Common myeloid progenitor, CD34-positive (primary cell): Measurements from ENCODE around the gene HOPX.
"Not testable (repeated sequence)": the region's sequence is repeated elsewhere in the genome, so short reads cannot be mapped to it uniquely, and the experiment has no call there.

ENCODE experiments used
- CTCF ChIA-PET: fragments of 350-600 bp; sonication (Branson Sonifier 250); formaldehyde crosslinking; loops from one replicate; lab custom pipeline; 2021; ENCODE audit warnings: antibody characterized with exemption; lab: Charles Lee
- POLR2A ChIA-PET: fragments of 350-600 bp; sonication (Branson Sonifier 250); formaldehyde crosslinking; loops from one replicate; lab custom pipeline; 2021; ENCODE audit warnings: antibody characterized with exemption; lab: Charles Lee
- DNase-seq, 3 donors: peaks; one replicate each; pipeline versions ENCODE4 v3.0.0 to v3.0.0-alpha.2; 2013
- H3K27ac ChIP-seq, 2 experiments: 1 replicate in 1 of 2; 2 replicates in 1 of 2; pipeline ENCODE4 v1.7.0; 2013; ENCODE audit warnings: inconsistent platforms in 2 of 2, low read length in 2 of 2, mild to moderate bottlenecking in 2 of 2, low read depth in 1 of 2, moderate library complexity in 1 of 2; ENCODE audit not compliant: severe bottlenecking in 2 of 2, insufficient read depth in 1 of 2, poor library complexity in 1 of 2
- H3K27me3 ChIP-seq, 5 experiments: replicated peaks in 2 of 5; 1 replicate in 3 of 5; 2 replicates in 2 of 5; pipeline versions ENCODE4 v1.6.1 to v1.7.0; 2013; ENCODE audit warnings: low read length in 4 of 5, mild to moderate bottlenecking in 2 of 5, moderate library complexity in 2 of 5, inconsistent platforms in 1 of 5; ENCODE audit not compliant: insufficient read depth in 5 of 5, control insufficient read depth in 4 of 5
- H3K36me3 ChIP-seq, 4 experiments: 1 replicate in 2 of 4; 2 replicates in 2 of 4; pipeline versions ENCODE4 v1.6.1 to v1.7.0; 2013; ENCODE audit warnings: low read length in 3 of 4, control low read depth in 1 of 4, mild to moderate bottlenecking in 1 of 4; ENCODE audit not compliant: control insufficient read depth in 4 of 4, insufficient read depth in 4 of 4
- H3K4me1 ChIP-seq, 4 experiments: 1 replicate in 3 of 4; 2 replicates in 1 of 4; pipeline versions ENCODE4 v1.6.1 to v1.7.1; 2013; ENCODE audit warnings: low read length in 3 of 4, mild to moderate bottlenecking in 3 of 4, control low read depth in 1 of 4, inconsistent platforms in 1 of 4, moderate library complexity in 1 of 4; ENCODE audit not compliant: control insufficient read depth in 4 of 4, insufficient read depth in 4 of 4; ENCODE audit errors: control extremely low read depth in 1 of 4
- H3K4me3 ChIP-seq, 7 experiments: 1 replicate in 4 of 7; 2 replicates in 3 of 7; pipeline versions ENCODE4 v1.5.1 to v1.7.0; 2013; ENCODE audit warnings: mild to moderate bottlenecking in 7 of 7, low read length in 6 of 7, moderate library complexity in 6 of 7, inconsistent platforms in 2 of 7, low read depth in 2 of 7, control low read depth in 1 of 7; ENCODE audit not compliant: insufficient read depth in 4 of 7, control insufficient read depth in 1 of 7; ENCODE audit errors: extremely low read depth in 1 of 7
- H3K9me3 ChIP-seq, 5 experiments: 1 replicate in 4 of 5; 2 replicates in 1 of 5; pipeline versions ENCODE4 v1.6.1 to v1.7.1; 2013; ENCODE audit warnings: low read length in 4 of 5, mild to moderate bottlenecking in 2 of 5, inconsistent platforms in 1 of 5, low read depth in 1 of 5, moderate library complexity in 1 of 5; ENCODE audit not compliant: control insufficient read depth in 4 of 5, insufficient read depth in 2 of 5; ENCODE audit errors: control extremely low read depth in 1 of 5
- WGBS: methylation state at CpG from one replicate; pipeline ENCODE4 v1.1.5; 2013; ENCODE audit not compliant: insufficient coverage; 5-methylcytosine and 5-hydroxymethylcytosine counted together

HOPX gene

GRCh38 chr4:56667396-56667795 lies 13.7 kb downstream of the HOPX start:
- H3K4me3 ChIP-seq, DNase-seq, H3K9me3 ChIP-seq, H3K27me3 ChIP-seq, H3K36me3 ChIP-seq, POLR2A ChIA-PET, H3K27ac ChIP-seq: not testable (repeated sequence)
- CTCF ChIA-PET = interaction anchor here (1.2 kb wide), 1 partner anchor 97 kb away, joined by 3 read pairs; no protein-coding TSS in a partner anchor
- WGBS = no CpG with 5 or more reads among the region's 1 CpG
- H3K4me1 ChIP-seq = peaks cover 3 to 22% (median 8%) of the 10 kb centered on the region in 4 experiments

GRCh38 chr4:56666279-56666678 lies 14.8 kb downstream of the HOPX start:
- H3K4me1 ChIP-seq = peaks cover 3 to 22% (median 8%) of the 10 kb centered on the region in 4 experiments
- CTCF ChIA-PET = interaction anchor here (1.0 kb wide), 1 partner anchor 134 kb away, joined by 3 read pairs; no protein-coding TSS in a partner anchor
- POLR2A ChIA-PET = no interaction called here
- peak in 2 of 3 donors; percentile 28 to 38 for DNase-seq
- H3K9me3 ChIP-seq = no peaks in the 10 kb centered on the region
- 25% methylated on average over 2 of the region's 2 CpGs for WGBS
- no peaks in the 10 kb centered on the region for H3K36me3 ChIP-seq
- H3K27me3 ChIP-seq = no peaks in the 10 kb centered on the region
- no peak overlapping the region for H3K27ac ChIP-seq
- peak overlapping the region in 2 of 7 experiments; percentile 5 to 24 for H3K4me3 ChIP-seq

- peaks cover 3 to 22% (median 8%) of the 10 kb centered on the region in 4 experiments for H3K4me1 ChIP-seq
- ChIA-PET POLR2A (no interaction called here), CTCF (interaction anchor here (1.0 kb wide), 1 partner anchor 134 kb away, joined by 3 read pairs; no protein-coding TSS in a partner anchor)
- peak overlapping the region in 2 of 7 experiments; percentile 5 to 24 for H3K4me3 ChIP-seq
- peak in 2 of 3 donors; percentile 70 for DNase-seq
- no peaks in the 10 kb centered on the region for H3K9me3 ChIP-seq
- no peak overlapping the region for H3K27ac ChIP-seq
- WGBS = 17% methylated on average over 3 of the region's 5 CpGs
- no peaks in the 10 kb centered on the region for H3K36me3 ChIP-seq
- H3K27me3 ChIP-seq = no peaks in the 10 kb centered on the region
Observed at GRCh38 chr4:56665781-56666180, 15.3 kb downstream of the HOPX start.

- Histone ChIP-seq H3K36me3 (no peaks in the 10 kb centered on the region), H3K27me3 (no peaks in the 10 kb centered on the region), H3K4me3 (no peak overlapping the region), H3K4me1 (peaks cover 3 to 40% (median 21%) of the 10 kb centered on the region in 4 experiments), H3K9me3 (no peaks in the 10 kb centered on the region), H3K27ac (no peak overlapping the region)
- ChIA-PET CTCF (interaction anchor here (0.8 to 1.2 kb wide), 3 partner anchors 9 to 24 kb away, joined by 3 read pairs; no protein-coding TSS in a partner anchor), POLR2A (no interaction called here)
- 90% methylated on average over 2 of the region's 3 CpGs for WGBS
- DNase-seq = no peak
Observed at GRCh38 chr4:56662782-56663468, 18.2 kb downstream of the HOPX start.

- POLR2A ChIA-PET = no interaction called here
Observed at GRCh38 chr4:56659946-56660345, 21.1 kb downstream of the HOPX start.

GRCh38 chr4:56658528-56658927 lies 22.6 kb downstream of the HOPX start:
- Histone ChIP-seq H3K9me3 (no peaks in the 10 kb centered on the region), H3K27ac (no peak overlapping the region), H3K4me1 (peaks cover 12 to 62% (median 49%) of the 10 kb centered on the region in 4 experiments), H3K36me3 (no peaks in the 10 kb centered on the region), H3K4me3 (peak overlapping the region in 1 of 7 experiments; percentile 4), H3K27me3 (no peaks in the 10 kb centered on the region)
- peak in 1 of 3 donors; percentile 27 for DNase-seq
- 0% methylated on average over 2 of the region's 3 CpGs for WGBS
- POLR2A ChIA-PET = no interaction called here
- CTCF ChIA-PET = interaction anchor here (0.6 to 3.4 kb wide), 11 partner anchors 10 to 178 kb away, joined by 3 to 18 read pairs (median 4); partner anchors contain the start of gene SPINK2

More at GRCh38 chr4:56659946-56660345, 21.1 kb downstream of the HOPX start:
- no peak overlapping the region for H3K27ac ChIP-seq
- H3K27me3 ChIP-seq = no peaks in the 10 kb centered on the region
- H3K4me3 ChIP-seq = no peak overlapping the region
- whole genome bisulfite sequencing = no CpG with 5 or more reads among the region's 1 CpG
- H3K36me3 ChIP-seq = no peaks in the 10 kb centered on the region
- CTCF ChIA-PET = interaction anchor here (0.6 to 3.4 kb wide), 5 partner anchors 10 to 176 kb away, joined by 3 to 18 read pairs (median 5); no protein-coding TSS in a partner anchor
- no peak for DNase-seq
- H3K9me3 ChIP-seq = no peaks in the 10 kb centered on the region
- H3K4me1 ChIP-seq = peaks cover 5 to 48% (median 35%) of the 10 kb centered on the region in 4 experiments

GRCh38 chr4:56657818-56658217 lies 23.3 kb downstream of the HOPX start:
- POLR2A ChIA-PET = no interaction called here
- no peaks in the 10 kb centered on the region for H3K27me3 ChIP-seq
- no peaks in the 10 kb centered on the region for H3K9me3 ChIP-seq
- CTCF ChIA-PET = interaction anchor here (1.0 to 3.4 kb wide), 6 partner anchors 10 to 164 kb away, joined by 3 to 18 read pairs (median 4); partner anchors contain the start of gene SPINK2
- no peaks in the 10 kb centered on the region for H3K36me3 ChIP-seq
- no peak overlapping the region for H3K27ac ChIP-seq
- no peak for DNase-seq
- WGBS = 83% methylated on average over 4 of the region's 4 CpGs
- H3K4me3 ChIP-seq = no peak overlapping the region
- H3K4me1 ChIP-seq = peaks cover 14 to 69% (median 56%) of the 10 kb centered on the region in 4 experiments
